AG10803 (cell line): ENCODE measurements around the gene BPGM.
"Not testable (repeated sequence)": the region's sequence is repeated elsewhere in the genome, so short reads cannot be mapped to it uniquely, and the experiment has no call there.

Experiments
- DNase-seq: peaks from one replicate; pipeline ENCODE4 v3.0.0; 2010; ENCODE audit warnings: low read depth
- H3K4me3 ChIP-seq: 2 replicates; pipeline ENCODE4 v1.5.1; 2011; ENCODE audit warnings: mild to moderate bottlenecking, low read length, control low read depth
- CTCF ChIP-seq: conservative IDR thresholded peaks from 2 replicates; pipeline ENCODE4 v1.5.1; 2011; ENCODE audit warnings: mild to moderate bottlenecking, low read length, control low read depth, inconsistent platforms

Gene BPGM

DNA sequence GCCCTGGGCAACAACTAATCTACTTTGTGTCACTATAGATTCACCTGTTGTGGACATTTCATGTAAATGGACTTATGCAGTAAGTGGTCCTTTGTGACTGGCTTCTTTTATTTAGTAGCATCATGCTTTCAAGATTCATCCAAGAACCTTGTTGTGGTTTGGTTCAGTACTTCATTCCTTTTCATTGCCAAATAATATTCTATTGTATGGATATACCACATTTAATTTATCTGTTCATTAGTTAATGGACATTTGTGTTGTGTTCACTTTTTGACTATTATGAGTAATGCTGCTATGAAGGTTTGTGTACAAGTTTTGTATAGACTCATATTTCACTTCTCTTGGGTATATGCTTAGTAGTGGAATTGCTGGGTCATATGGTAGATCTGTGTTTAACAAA lies 27.8 kb downstream of the BPGM start:
- H3K4me3 ChIP-seq = no peak overlapping the region
- TF ChIP-seq CTCF = no peak
- DNase-seq = no peak

DNA sequence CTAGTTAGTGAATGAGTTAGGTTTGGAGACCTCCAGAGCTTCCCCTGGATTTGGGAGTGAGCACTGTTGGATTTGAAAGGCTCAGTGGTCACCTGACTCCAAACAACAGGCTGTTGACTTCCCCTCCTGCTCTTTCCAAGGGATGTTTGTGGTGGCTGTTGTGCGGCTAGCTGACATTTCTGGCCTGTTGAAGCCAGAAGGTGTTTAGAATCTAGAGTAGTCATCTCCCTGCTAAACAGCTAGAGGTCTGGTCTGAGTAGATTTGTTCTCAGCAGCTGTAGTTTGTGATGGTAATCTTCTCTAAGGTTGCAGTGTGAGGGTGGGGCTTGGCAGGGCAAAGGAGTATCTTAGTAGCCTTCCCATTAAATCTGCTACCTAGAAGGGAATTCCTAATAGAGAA lies 30.1 kb downstream of the BPGM start:
- no peak for DNase-seq
- no peak for TF ChIP-seq CTCF
- no peak overlapping the region for H3K4me3 ChIP-seq

- no peak overlapping the region for H3K4me3 ChIP-seq
- no peak for TF ChIP-seq CTCF
- no peak for DNase-seq
Measured at GRCh38 chr7:134678115-134678514, 31.5 kb downstream of the BPGM start.

DNA sequence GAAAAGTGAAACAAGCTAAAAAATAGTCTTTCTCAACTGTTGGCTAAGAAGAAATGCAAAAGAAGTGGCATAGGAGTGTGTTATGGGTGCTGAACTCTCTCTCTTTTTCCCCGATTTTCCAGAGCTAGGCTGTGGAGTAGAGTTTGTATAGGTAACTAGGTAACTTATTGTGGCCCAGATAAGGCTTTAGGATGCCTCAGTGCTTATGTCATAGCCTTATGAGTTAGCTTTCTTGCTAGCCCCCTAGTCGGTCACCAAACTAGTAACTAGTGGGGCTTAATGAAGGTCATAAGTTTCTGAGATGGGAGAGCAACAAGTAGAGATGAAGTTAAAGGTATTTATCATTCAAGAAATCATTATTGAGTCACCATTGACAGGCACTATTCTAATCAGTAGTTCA lies 32.4 kb downstream of the BPGM start:
- no peak overlapping the region for H3K4me3 ChIP-seq
- TF ChIP-seq CTCF = no peak
- DNase-seq = no peak

- TF ChIP-seq CTCF = no peak
- no peak for DNase-seq
- H3K4me3 ChIP-seq = no peak overlapping the region
Measured at GRCh38 chr7:134684165-134684564, 37.5 kb downstream of the BPGM start.

- no peak for DNase-seq
- H3K4me3 ChIP-seq = no peak overlapping the region
- TF ChIP-seq CTCF = no peak
Measured at GRCh38 chr7:134685250-134685649, 38.6 kb downstream of the BPGM start.

DNA sequence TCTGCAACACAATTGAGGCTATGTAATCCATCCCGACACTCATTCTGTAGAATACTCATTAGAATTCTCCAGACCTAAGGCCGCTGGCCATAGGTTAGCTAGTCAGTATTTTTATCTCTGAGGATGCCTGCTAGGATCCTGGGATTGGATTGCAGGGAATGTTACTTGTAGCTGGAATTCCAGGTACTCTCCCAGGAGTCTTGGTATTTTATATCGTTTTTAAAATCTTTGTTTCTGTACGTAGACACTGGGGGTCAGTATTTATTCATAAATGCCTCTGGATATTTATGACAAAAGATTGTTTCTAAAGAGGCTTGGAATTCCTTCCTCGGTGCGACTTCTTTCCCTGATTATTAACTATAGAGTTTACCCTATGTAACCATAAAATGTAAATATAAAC lies 40.1 kb downstream of the BPGM start:
- TF ChIP-seq CTCF = peak; percentile 62
- DNase-seq = peak; percentile 50
- no peak overlapping the region for H3K4me3 ChIP-seq

DNA sequence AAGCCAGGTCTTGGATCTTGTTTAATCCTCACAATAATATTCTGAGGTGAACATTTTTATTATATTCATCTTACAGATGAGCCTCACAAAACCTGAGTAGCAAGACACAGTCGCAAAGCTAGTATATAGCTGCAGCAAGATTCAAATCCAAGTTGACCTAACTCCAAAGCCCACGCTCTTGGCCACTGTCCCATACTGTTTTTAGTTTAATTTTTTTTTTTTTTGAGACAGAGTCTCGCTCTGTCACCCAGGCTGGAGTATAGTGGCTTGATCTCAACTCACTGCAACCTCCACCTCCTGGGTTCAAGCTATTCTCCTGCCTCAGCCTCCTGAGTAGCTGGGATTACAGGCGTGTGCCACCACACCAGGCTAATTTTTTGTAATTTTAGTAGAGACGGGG lies 42.9 kb downstream of the BPGM start:
- DNase-seq, H3K4me3 ChIP-seq: not testable (repeated sequence)
